HG03095 (cell line): ENCODE results near the gene GRM1.

ENCODE experiments used
- ATAC-seq: cut with Tn5 transposase; IDR thresholded peaks from one replicate; pipeline ENCODE4 v1.9.1; 2021; ENCODE audit warnings: moderate library complexity; ENCODE audit not compliant: unreplicated experiment

GRM1 gene

GRCh38 chr6:146434732-146435390, 406.0 kb downstream of the GRM1 start:
- no peak for ATAC-seq

- ATAC-seq: no peak
Observed at GRCh38 chr6:146441907-146442306, 413.0 kb downstream of the GRM1 start.

GRCh38 chr6:146444189-146444588, 415.3 kb downstream of the GRM1 start:
- ATAC-seq: no peak

- no peak for ATAC-seq
Observed at GRCh38 chr6:146445233-146445632, 416.4 kb downstream of the GRM1 start.

GRCh38 chr6:146456886-146457285, 428.0 kb downstream of the GRM1 start:
- ATAC-seq: no peak

DNA sequence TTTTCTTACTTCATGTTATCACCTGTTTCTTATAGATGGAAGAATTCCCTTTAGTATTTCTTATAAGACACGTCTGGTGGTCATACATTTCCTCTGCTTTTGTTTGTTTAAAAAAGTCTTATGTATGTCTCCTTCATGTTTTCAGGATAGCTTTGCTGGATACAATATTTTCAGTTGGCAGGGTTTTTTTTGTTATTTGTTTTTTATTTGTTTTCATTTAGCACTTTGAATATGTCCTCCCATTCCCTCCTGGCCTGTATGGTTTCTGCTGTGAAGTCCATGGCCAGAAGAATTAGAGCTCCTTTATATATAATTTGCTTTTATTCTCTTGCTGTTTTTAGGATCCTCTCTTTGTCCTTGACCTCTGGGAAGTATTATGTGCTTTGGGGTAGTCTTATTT, 432.1 kb downstream of the GRM1 start:
- no peak for ATAC-seq

GRCh38 chr6:146470091-146470770, 441.4 kb downstream of the GRM1 start:
- no peak for ATAC-seq

DNA sequence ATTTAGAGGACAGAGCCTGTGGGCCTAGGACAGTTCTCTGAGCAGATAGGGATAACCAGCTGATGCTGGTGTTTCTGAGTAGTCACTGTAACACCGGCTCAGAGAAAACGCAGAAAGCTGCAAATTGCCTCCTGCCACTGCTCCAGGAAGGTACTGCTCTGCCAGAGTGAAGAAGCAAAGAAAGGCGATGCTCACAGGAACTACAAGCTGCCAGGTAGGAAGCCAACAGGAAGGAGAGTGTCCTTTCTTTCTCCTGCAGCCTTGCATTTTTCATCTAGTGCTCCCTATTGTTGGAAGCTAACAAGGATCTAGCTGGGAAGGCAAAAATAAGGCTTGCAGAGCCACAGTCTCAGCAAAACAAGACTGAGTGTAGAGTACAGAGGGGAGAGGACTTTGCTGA, 444.1 kb downstream of the GRM1 start:
- no peak for ATAC-seq

DNA sequence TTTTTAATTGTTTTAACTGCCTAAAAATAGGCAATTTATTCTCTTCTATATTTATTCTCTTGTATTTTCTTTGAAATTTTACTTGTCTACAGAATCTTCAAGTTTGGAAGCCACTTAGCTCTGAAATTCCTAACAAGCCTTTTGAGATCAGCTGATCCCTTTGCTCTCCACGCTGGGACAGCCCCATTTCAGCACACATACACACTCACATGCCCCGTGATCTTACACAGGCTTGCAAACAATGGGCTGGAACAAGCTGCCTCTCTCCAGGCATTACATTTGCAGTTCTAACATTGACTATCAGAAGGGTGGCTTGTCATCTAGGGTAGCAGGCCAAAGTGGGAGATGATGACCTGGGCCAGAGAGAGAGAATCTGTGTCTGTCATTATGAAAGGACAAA, 452.7 kb downstream of the GRM1 start:
- ATAC-seq: no peak

DNA sequence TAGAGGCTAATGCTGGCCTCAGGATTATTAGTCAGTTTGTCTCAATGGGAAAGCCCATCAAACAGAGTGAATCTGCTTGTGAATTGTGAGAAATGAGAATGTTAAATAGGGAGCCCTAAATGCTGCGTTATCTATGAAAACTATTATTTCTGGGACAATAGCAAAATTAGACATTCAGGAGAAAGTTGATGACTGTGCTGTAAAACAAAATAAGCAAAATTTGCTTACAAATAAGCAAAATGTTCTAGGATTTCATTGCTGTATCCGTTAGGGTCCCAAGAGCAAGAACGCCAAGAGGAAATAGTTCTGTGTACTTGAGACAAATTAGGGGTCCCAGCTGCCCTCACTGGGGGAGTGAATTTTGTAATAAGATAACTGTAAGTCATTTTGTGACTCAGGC, 455.5 kb downstream of the GRM1 start:
- no peak for ATAC-seq
